GM23248 (cell line): ENCODE results near the gene ACTC1. TPM values are rescaled to one million over a fixed set of nuclear protein-coding genes. Genes with fewer than 3 reads are reported as not detected.

ENCODE experiments used
- DNase-seq: peaks from one replicate; pipeline ENCODE4 v3.0.0-alpha.2; 2015
- H2AFZ ChIP-seq: fragments of 200-600 bp; sonication (generic); 2 replicates; pipeline ENCODE4 v1.6.1; 2016; ENCODE audit warnings: antibody characterized with exemption
- H3F3A ChIP-seq: fragments of 200-600 bp; sonication (generic); 2 replicates; pipeline ENCODE4 v1.6.1; 2016; ENCODE audit warnings: mild to moderate bottlenecking, antibody characterized with exemption, mixed run types; ENCODE audit not compliant: insufficient read depth
- H3K27ac ChIP-seq: fragments of 200-600 bp; sonication (generic); 2 replicates; pipeline ENCODE4 v1.5.1; 2016; ENCODE audit warnings: mild to moderate bottlenecking
- H3K27me3 ChIP-seq: fragments of 200-600 bp; sonication (generic); replicated peaks from 2 replicates; pipeline ENCODE4 v1.6.1; 2016; ENCODE audit warnings: mild to moderate bottlenecking; ENCODE audit not compliant: insufficient read depth
- H3K36me3 ChIP-seq: fragments of 200-600 bp; sonication (generic); 2 replicates; pipeline ENCODE4 v1.6.1; 2016; ENCODE audit warnings: low read depth, mild to moderate bottlenecking
- H3K4me1 ChIP-seq: fragments of 200-600 bp; sonication (generic); 2 replicates; pipeline ENCODE4 v1.6.1; 2016; ENCODE audit warnings: mild to moderate bottlenecking; ENCODE audit not compliant: insufficient read depth
- H3K4me2 ChIP-seq: fragments of 200-600 bp; sonication (generic); one replicate; pipeline ENCODE4 v1.6.1; 2016; ENCODE audit warnings: mild to moderate bottlenecking; ENCODE audit not compliant: unreplicated experiment
- H3K4me3 ChIP-seq: fragments of 200-600 bp; sonication (generic); 2 replicates; pipeline ENCODE4 v1.5.1; 2016; ENCODE audit warnings: mild to moderate bottlenecking
- H3K79me2 ChIP-seq: fragments of 200-600 bp; sonication (generic); 2 replicates; pipeline ENCODE4 v1.6.1; 2016; ENCODE audit warnings: mild to moderate bottlenecking; ENCODE audit not compliant: insufficient read depth
- H3K9ac ChIP-seq: fragments of 200-600 bp; sonication (generic); 2 replicates; pipeline ENCODE4 v1.6.1; 2016; ENCODE audit warnings: mild to moderate bottlenecking
- H3K9me2 ChIP-seq: fragments of 200-600 bp; sonication (generic); 2 replicates; pipeline ENCODE4 v1.6.1; 2016; ENCODE audit warnings: mixed run types, mild to moderate bottlenecking, moderate library complexity; ENCODE audit not compliant: insufficient read depth
- H3K9me3 ChIP-seq: fragments of 200-600 bp; sonication (generic); one replicate; pipeline ENCODE4 v1.6.1; 2017; ENCODE audit warnings: low read depth
- H4K20me1 ChIP-seq: fragments of 200-600 bp; sonication (generic); 2 replicates; pipeline ENCODE4 v1.6.0; 2016; ENCODE audit not compliant: insufficient read depth
- EZH2 ChIP-seq: fragments of 200-600 bp; sonication (generic); IDR thresholded peaks from 2 replicates; pipeline ENCODE4 v1.6.1; 2018; ENCODE audit warnings: antibody characterized with exemption, mild to moderate bottlenecking; ENCODE audit not compliant: insufficient read depth, poor library complexity, severe bottlenecking
- EZH2phosphoT487 ChIP-seq: fragments of 200-600 bp; sonication (generic); IDR thresholded peaks from 2 replicates; pipeline ENCODE4 v1.6.1; 2018; ENCODE audit warnings: antibody characterized with exemption, moderate library complexity, mild to moderate bottlenecking, low read depth; ENCODE audit not compliant: insufficient read depth
- WGBS, 2 experiments: methylation state at CpG; one replicate each; pipeline ENCODE4 v1.1.6; 2015 to 2017; ENCODE audit warnings: low lambda C conversion rate in 2 of 2, low coverage in 1 of 2; ENCODE audit errors: missing lambda C conversion rate in 2 of 2; 5-methylcytosine and 5-hydroxymethylcytosine counted together
- in situ Hi-C: fragments of 300-500 bp; cut with MboI; formaldehyde crosslinking; loops from 2 replicates; pipeline ENCODE4 v1.15.0; 2020
- polyA plus RNA-seq: library from polyadenylated mRNA; unstranded; fragments of >200 nt; fragmentation: Nextera tagmentation; extraction: Ambion mirVana; gene quantifications from 2 replicates; pipeline ENCODE4 v1.2.1, GENCODE V29; 2016
- total RNA-seq: library from RNA; depleted of rRNA; stranded (reverse); fragments of >200 nt; shearing (Covaris generic); gene quantifications from 2 replicates; pipeline ENCODE4 v1.2.3, GENCODE V29; 2014

ACTC1 gene
- total and polyA plus RNA-seq, 2 experiments from 2014 or later, result 7.6 to 29.9 TPM

- Histone ChIP-seq H3K27ac (no peak overlapping the region), H3K4me3 (no peak overlapping the region), H3F3A (no peaks in the 10 kb centered on the region), H3K9me2 (no peaks in the 10 kb centered on the region), H3K9me3 (no peaks in the 10 kb centered on the region), H3K9ac (no peak overlapping the region), H3K4me2 (no peak overlapping the region), H3K79me2 (no peaks in the 10 kb centered on the region), H3K36me3 (no peaks in the 10 kb centered on the region), H3K4me1 (no peaks in the 10 kb centered on the region), H2AFZ (no peak overlapping the region), H3K27me3 (peaks cover 3% of the 10 kb centered on the region; the same call in 1 of the 2 replicates), H4K20me1 (no peaks in the 10 kb centered on the region)
- in situ Hi-C loops, result no loop called here
- DNase-seq, result no peak
- TF ChIP-seq EZH2phosphoT487, result no peak
- TF ChIP-seq EZH2, result no peak
These were observed 22.3 kb downstream of the ACTC1 start for GRCh38 chr15:34773013-34773412.

DNA sequence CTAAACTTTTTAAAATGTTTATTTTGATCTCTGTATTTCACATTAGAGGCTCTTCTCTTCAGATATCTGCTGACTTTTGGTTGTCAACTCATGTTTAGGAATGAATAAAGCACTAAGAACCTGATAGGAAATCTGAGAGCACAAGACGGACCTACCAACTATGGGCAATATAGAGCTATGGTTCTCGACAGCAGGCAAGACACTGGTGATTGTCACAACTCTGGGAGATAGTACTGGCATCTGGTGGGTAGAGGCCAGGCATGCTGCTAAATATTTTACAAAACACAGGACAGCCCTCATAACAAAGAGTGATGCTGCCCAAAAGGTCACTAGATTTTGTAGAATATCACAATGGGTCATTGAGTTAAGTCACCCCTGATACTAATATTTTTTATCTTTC, 23.0 kb downstream of the ACTC1 start:
- no peaks in the 10 kb centered on the region for H3F3A ChIP-seq
- no peak overlapping the region for H3K4me2 ChIP-seq
- no peaks in the 10 kb centered on the region for H3K4me1 ChIP-seq
- no peak overlapping the region for H3K9ac ChIP-seq
- TF ChIP-seq EZH2 (no peak), EZH2phosphoT487 (no peak)
- in situ Hi-C loops, result no loop called here
- 69 to 75% methylated on average over 2 of the region's 2 CpGs for WGBS, 2 experiments
- no peaks in the 10 kb centered on the region for H3K9me2 ChIP-seq
- H3K27me3 ChIP-seq, result peaks cover 3% of the 10 kb centered on the region; the same call in 1 of the 2 replicates
- no peaks in the 10 kb centered on the region for H3K79me2 ChIP-seq
- no peak overlapping the region for H3K27ac ChIP-seq
- H4K20me1 ChIP-seq, result no peaks in the 10 kb centered on the region
- DNase-seq, result no peak
- no peak overlapping the region for H3K4me3 ChIP-seq
- no peak overlapping the region for H2AFZ ChIP-seq
- no peaks in the 10 kb centered on the region for H3K36me3 ChIP-seq
- H3K9me3 ChIP-seq, result no peaks in the 10 kb centered on the region

GRCh38 chr15:34769711-34770110, 25.6 kb downstream of the ACTC1 start:
- Histone ChIP-seq H3K9ac (no peak overlapping the region), H3K36me3 (no peaks in the 10 kb centered on the region), H3K9me3 (no peaks in the 10 kb centered on the region), H3K4me3 (no peak overlapping the region), H3F3A (no peaks in the 10 kb centered on the region), H3K4me1 (no peaks in the 10 kb centered on the region), H2AFZ (no peak overlapping the region), H3K9me2 (no peaks in the 10 kb centered on the region), H3K79me2 (no peaks in the 10 kb centered on the region), H3K4me2 (no peak overlapping the region), H4K20me1 (no peaks in the 10 kb centered on the region), H3K27me3 (peaks cover 3% of the 10 kb centered on the region; the same call in 1 of the 2 replicates), H3K27ac (no peak overlapping the region)
- in situ Hi-C loops, result no loop called here
- 87 to 88% methylated on average over 2 of the region's 2 CpGs for WGBS, 2 experiments
- TF ChIP-seq EZH2phosphoT487 (no peak), EZH2 (no peak)
- DNase-seq, result no peak

DNA sequence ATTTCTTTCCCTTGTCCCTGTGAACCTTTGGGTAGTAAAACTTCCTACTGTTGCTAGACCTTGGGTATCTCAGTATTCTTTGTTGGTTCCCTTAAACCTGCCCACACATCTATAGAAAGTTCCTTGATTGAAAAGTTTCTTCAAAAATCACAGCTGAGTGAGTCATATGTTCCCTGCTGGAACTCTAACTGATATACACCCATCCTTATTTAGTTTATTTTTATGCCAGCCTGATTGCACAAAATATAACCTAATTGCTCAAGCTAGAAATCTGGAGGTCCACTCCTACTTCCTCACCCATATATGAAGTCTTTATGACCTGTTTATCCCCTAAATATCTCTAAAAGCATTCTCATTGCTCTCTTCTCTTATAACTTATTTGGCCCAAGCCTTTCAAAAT, 26.8 kb downstream of the ACTC1 start:
- Histone ChIP-seq H4K20me1 (no peaks in the 10 kb centered on the region), H2AFZ (no peak overlapping the region), H3K9ac (no peak overlapping the region), H3K36me3 (no peaks in the 10 kb centered on the region), H3K27ac (no peak overlapping the region), H3K79me2 (no peaks in the 10 kb centered on the region), H3K4me3 (no peak overlapping the region), H3K9me3 (no peaks in the 10 kb centered on the region), H3K27me3 (peaks cover 3% of the 10 kb centered on the region; the same call in 1 of the 2 replicates), H3K9me2 (no peaks in the 10 kb centered on the region), H3F3A (no peaks in the 10 kb centered on the region), H3K4me2 (no peak overlapping the region), H3K4me1 (no peaks in the 10 kb centered on the region)
- DNase-seq, result peak; percentile 18
- in situ Hi-C loops, result no loop called here
- TF ChIP-seq EZH2phosphoT487 (no peak), EZH2 (no peak)

- Histone ChIP-seq H3K4me1 (no peaks in the 10 kb centered on the region), H3K27ac (no peak overlapping the region), H3K4me3 (no peak overlapping the region), H4K20me1 (no peaks in the 10 kb centered on the region), H3K4me2 (no peak overlapping the region), H3F3A (no peaks in the 10 kb centered on the region), H3K79me2 (no peaks in the 10 kb centered on the region), H2AFZ (no peak overlapping the region), H3K9ac (no peak overlapping the region), H3K36me3 (no peaks in the 10 kb centered on the region), H3K9me3 (no peaks in the 10 kb centered on the region), H3K9me2 (no peaks in the 10 kb centered on the region), H3K27me3 (no peaks in the 10 kb centered on the region; the same call in 1 of the 2 replicates)
- WGBS, 2 experiments, result 66% methylated on average over 5 of the region's 5 CpGs
- DNase-seq, result no peak
- in situ Hi-C loops, result no loop called here
- no peak for TF ChIP-seq EZH2phosphoT487
- no peak for TF ChIP-seq EZH2
These were observed 29.6 kb downstream of the ACTC1 start for GRCh38 chr15:34765741-34766140.
